Measurements from ENCODE around the gene COA7.

GRCh38 chr1:52680353-52680752 is 17.8 kb downstream of the COA7 start:
- no peak for TF ChIP-seq CTCF (IDR thresholded peaks at IDR 0.05; ENCODE audit: low read length)
- no peak for TF ChIP-seq EZH2 (optimal IDR thresholded peaks at IDR 0.05; ENCODE audit: low read depth, low read length)

Measured in MM.1S (cell line).